Activated naive CD8-positive, alpha-beta T cell (primary cell): Measurements from ENCODE around the gene TNP1.

Experiments
- H3K27ac Mint-ChIP-seq: one replicate; pipeline ENCODE4 v1.8.0; 2021; ENCODE audit warnings: mixed read lengths
- H3K27me3 Mint-ChIP-seq: one replicate; pipeline ENCODE4 v1.8.0; 2021; ENCODE audit warnings: mixed read lengths
- H3K36me3 Mint-ChIP-seq: one replicate; pipeline ENCODE4 v1.8.0; 2021; ENCODE audit warnings: mixed read lengths
- H3K4me1 Mint-ChIP-seq: one replicate; pipeline ENCODE4 v1.8.0; 2021; ENCODE audit warnings: low read depth, mixed read lengths
- H3K4me3 Mint-ChIP-seq: one replicate; pipeline ENCODE4 v1.8.0; 2021; ENCODE audit warnings: mild to moderate bottlenecking, mixed read lengths
- H3K9me3 Mint-ChIP-seq: one replicate; pipeline ENCODE4 v1.8.0; 2021; ENCODE audit warnings: low read depth, mixed read lengths

TNP1 gene

DNA sequence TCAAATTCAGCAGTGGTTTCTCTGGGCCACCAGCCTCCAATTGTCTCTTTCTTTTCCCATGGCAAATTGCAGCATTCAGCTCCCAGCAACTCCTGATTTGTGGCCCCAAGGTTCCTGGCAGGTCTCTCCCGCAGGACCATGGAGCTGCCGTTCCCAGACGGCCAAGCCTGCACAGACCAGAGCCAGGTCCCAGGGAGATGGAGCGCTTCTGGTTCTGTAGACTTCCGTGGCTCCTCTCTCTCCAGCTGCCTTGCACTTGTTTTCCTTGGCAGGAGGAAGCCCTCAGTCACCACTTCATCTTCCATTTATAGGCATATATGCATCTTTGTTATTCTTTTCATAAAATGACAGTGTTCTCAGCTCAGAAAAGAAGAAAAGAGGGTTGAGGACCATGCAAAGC, 21.7 kb downstream of the TNP1 start:
- Mint-ChIP-seq H3K27ac (no peak overlapping the region), H3K27me3 (no peaks in the 10 kb centered on the region), H3K4me1 (no peaks in the 10 kb centered on the region), H3K4me3 (no peak overlapping the region), H3K9me3 (no peaks in the 10 kb centered on the region), H3K36me3 (no peaks in the 10 kb centered on the region)

DNA sequence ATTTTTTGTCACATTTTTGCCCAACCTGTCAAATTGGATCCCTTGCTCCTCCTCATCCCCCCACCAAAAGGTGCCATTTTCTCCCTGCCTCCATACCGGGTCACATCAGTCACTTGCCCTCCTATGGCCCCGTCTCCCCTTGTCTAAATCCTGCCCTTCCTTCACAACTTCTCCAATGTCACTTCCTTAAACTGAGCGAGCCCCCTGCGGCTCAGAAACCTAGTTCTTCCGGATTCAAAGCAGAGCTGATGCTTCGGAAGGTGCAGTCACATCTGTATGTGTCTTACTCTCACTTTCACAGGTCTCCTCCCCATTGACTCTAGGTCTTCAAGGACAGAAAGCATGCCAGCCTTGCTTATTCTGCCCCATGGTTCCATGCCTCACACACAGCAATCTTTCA, 22.1 kb downstream of the TNP1 start:
- no peaks in the 10 kb centered on the region for H3K4me1 Mint-ChIP-seq
- no peaks in the 10 kb centered on the region for H3K27me3 Mint-ChIP-seq
- no peak overlapping the region for H3K4me3 Mint-ChIP-seq
- no peaks in the 10 kb centered on the region for H3K36me3 Mint-ChIP-seq
- H3K27ac Mint-ChIP-seq, result no peak overlapping the region
- H3K9me3 Mint-ChIP-seq, result no peaks in the 10 kb centered on the region

DNA sequence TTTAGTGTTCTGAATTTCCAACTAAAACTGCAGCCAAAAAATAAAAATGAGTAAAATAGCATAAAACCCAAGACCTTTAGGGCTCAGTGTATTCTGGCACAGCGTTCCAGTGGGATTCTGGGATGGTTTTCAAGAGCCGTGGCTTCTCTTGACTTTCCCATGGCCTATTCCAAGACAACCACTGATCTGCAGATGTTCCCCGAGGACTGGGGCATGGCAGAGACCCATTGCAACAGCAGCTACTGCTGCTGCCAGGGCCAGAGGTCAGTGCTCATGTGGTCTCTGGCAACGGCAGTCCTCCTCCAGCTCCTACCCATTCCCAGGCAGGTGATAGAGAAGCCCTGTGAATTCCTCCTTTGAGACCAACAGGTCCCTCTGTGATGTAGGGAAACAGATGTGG, 26.8 kb downstream of the TNP1 start:
- no peaks in the 10 kb centered on the region for H3K36me3 Mint-ChIP-seq
- H3K27ac Mint-ChIP-seq, result no peak overlapping the region
- no peaks in the 10 kb centered on the region for H3K9me3 Mint-ChIP-seq
- no peak overlapping the region for H3K4me3 Mint-ChIP-seq
- no peaks in the 10 kb centered on the region for H3K4me1 Mint-ChIP-seq
- H3K27me3 Mint-ChIP-seq, result peaks cover 4% of the 10 kb centered on the region

DNA sequence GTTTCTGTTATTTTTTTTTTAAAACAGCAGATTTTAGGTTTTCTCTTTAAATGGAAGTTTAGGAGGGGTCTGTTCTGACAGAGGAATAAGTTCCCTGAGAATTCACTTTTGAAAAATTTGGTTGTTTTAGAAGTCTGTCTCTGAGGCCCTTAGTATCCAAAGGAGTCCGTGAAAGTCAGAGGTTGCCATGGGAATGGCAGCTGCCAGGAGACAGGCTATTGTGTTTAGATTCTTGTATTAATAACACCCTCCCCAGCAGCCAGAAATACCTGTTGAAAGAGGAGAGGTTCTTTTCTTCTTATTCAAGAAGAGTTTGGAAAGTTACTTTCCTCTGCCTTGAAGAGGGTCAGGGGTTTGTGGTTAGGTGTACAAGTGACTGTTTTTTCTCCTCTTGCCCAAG, 29.5 kb downstream of the TNP1 start:
- no peak overlapping the region for H3K4me3 Mint-ChIP-seq
- peaks cover 4% of the 10 kb centered on the region for H3K27me3 Mint-ChIP-seq
- H3K4me1 Mint-ChIP-seq, result no peaks in the 10 kb centered on the region
- no peaks in the 10 kb centered on the region for H3K36me3 Mint-ChIP-seq
- no peak overlapping the region for H3K27ac Mint-ChIP-seq
- no peaks in the 10 kb centered on the region for H3K9me3 Mint-ChIP-seq

DNA sequence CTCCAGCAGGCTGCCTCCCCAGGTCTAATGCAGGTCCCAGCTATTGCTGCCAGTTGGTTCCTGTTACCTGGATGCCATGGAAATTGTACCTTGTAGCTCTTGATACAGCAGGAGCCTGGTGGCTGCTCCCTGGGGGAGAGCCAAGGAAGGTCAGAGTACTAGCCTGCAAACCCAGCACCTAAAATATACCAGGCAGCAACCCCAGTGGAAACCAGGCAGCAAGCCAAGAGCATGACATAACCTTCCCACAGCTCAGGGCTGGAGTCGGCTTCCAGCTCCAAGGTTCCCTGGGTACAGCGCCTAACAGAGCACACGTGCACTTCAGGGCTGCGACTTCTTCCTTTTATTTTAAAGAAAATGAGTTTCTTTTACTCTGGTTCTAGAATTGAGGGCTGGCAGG, 30.3 kb downstream of the TNP1 start:
- Mint-ChIP-seq H3K27me3 (peaks cover 5% of the 10 kb centered on the region), H3K4me3 (no peak overlapping the region), H3K4me1 (no peaks in the 10 kb centered on the region), H3K9me3 (no peaks in the 10 kb centered on the region), H3K27ac (no peak overlapping the region), H3K36me3 (no peaks in the 10 kb centered on the region)

DNA sequence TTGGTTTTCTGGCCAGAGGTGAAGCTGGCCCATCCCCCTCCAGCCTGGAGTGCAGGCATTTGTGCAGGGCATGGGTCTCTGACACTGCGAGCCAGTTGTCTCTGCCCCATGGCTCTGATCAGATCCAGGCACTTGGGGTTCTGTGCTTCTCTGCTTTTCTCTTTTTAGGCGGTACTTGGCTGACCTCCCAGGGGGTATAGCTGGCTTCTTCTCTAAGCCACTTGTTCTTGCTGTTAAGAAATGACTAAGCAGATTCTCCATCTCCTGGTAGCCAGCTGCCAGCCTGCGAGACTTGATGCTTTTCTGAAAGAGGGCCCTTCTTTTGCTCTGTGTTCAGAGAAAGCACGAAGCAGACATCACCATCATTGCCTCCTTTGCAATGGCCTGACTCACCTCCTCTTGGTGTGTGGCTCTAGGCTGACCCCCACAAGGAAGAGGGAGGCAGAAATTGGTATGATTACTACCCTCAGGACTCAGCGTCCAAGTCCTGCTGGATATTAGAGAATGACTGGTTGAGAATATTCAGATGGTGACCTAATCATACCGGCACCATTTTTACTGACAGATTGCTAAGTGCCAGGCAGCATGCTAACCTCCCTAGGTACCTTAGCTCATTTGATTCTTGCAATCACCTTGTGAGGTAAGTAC, 32.7 kb downstream of the TNP1 start:
- peaks cover 5% of the 10 kb centered on the region for H3K27me3 Mint-ChIP-seq
- no peaks in the 10 kb centered on the region for H3K4me1 Mint-ChIP-seq
- no peaks in the 10 kb centered on the region for H3K9me3 Mint-ChIP-seq
- H3K4me3 Mint-ChIP-seq, result no peak overlapping the region
- no peaks in the 10 kb centered on the region for H3K36me3 Mint-ChIP-seq
- no peak overlapping the region for H3K27ac Mint-ChIP-seq

DNA sequence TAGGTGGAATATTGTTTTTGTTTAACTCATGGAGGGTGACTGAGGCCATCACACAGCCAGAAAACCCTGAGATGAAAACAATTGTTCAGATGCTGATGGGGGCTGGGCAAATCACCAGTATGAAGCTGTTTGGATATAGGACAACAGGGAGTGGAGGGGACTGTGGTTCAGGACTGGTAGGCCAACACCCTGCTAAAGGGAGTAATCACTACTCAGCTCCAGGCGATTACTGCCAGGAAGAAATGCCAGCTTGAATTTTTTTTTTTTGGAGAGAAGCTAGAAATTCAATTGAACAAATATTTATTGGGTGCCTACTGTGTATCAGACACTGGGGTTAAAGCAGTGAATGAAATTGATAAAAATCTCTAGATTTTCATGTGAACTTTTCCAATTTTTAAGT, 37.4 kb downstream of the TNP1 start:
- H3K27ac Mint-ChIP-seq, result no peak overlapping the region
- no peaks in the 10 kb centered on the region for H3K4me1 Mint-ChIP-seq
- peaks cover 3% of the 10 kb centered on the region for H3K27me3 Mint-ChIP-seq
- H3K4me3 Mint-ChIP-seq, result no peak overlapping the region
- H3K36me3 Mint-ChIP-seq, result no peaks in the 10 kb centered on the region
- no peaks in the 10 kb centered on the region for H3K9me3 Mint-ChIP-seq

DNA sequence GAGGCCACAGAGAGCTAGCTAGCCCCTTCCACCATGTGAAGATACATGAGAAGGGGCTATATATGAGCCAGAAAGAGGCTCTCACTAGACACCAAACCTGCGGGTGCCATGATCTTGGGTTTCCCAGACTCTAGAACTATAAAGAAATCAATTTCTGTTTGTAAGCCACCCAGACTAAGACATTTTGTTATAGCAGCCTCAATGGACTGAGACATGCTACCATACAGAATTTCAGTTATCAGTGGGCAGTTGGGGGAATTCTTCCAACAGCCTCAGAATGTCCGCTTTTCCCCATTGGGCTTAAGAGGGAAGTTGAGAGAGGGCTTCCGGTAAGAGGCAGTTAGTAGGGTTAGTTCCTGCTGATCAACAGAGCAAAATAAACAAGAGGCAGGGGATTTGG, 39.2 kb downstream of the TNP1 start:
- no peak overlapping the region for H3K4me3 Mint-ChIP-seq
- no peaks in the 10 kb centered on the region for H3K9me3 Mint-ChIP-seq
- peaks cover 3% of the 10 kb centered on the region for H3K27me3 Mint-ChIP-seq
- H3K27ac Mint-ChIP-seq, result no peak overlapping the region
- H3K36me3 Mint-ChIP-seq, result no peaks in the 10 kb centered on the region
- no peaks in the 10 kb centered on the region for H3K4me1 Mint-ChIP-seq

DNA sequence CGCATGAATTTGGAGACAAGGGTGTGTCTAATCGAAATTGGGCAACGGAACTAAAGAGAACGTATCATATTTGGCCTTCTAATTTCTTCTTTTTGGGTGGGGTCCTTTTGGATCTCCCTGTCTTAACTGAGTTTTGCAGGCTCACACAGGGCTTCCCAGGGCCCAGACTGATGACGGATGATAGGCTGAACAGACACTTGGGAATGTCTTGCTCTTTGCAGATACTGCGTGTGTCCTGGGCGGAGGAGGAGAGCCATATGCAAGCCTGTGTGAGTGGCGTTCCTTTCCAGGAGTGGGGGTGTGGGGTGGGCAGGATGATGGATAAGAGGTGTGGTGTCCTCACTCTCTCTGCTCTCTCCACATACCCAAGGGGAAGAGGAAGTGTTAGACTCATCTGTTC, 40.1 kb downstream of the TNP1 start:
- Mint-ChIP-seq H3K27ac (no peak overlapping the region), H3K9me3 (no peaks in the 10 kb centered on the region), H3K4me1 (no peaks in the 10 kb centered on the region), H3K36me3 (no peaks in the 10 kb centered on the region), H3K4me3 (no peak overlapping the region), H3K27me3 (peaks cover 3% of the 10 kb centered on the region)

DNA sequence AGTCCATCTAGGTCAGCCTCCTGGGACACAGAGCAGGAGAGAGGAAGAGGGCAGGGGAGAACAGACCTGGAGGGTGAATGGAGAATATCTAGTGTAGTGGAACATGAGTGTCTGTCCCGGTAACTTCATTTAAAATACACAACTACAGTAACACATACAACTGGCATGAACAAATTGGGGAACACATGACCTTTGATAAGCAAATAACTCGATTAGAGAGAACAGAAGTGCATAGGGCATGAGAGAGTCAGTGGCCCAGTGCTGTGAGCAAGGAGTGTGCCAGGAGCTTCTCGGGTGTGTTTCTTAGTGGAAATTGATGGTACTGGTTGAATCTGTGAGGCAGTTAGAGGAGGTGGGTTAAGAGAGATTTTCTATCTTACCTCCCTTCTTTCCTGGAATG, 40.8 kb downstream of the TNP1 start:
- peaks cover 1% of the 10 kb centered on the region for H3K27me3 Mint-ChIP-seq
- no peaks in the 10 kb centered on the region for H3K4me1 Mint-ChIP-seq
- H3K27ac Mint-ChIP-seq, result no peak overlapping the region
- H3K36me3 Mint-ChIP-seq, result no peaks in the 10 kb centered on the region
- no peaks in the 10 kb centered on the region for H3K9me3 Mint-ChIP-seq
- no peak overlapping the region for H3K4me3 Mint-ChIP-seq

DNA sequence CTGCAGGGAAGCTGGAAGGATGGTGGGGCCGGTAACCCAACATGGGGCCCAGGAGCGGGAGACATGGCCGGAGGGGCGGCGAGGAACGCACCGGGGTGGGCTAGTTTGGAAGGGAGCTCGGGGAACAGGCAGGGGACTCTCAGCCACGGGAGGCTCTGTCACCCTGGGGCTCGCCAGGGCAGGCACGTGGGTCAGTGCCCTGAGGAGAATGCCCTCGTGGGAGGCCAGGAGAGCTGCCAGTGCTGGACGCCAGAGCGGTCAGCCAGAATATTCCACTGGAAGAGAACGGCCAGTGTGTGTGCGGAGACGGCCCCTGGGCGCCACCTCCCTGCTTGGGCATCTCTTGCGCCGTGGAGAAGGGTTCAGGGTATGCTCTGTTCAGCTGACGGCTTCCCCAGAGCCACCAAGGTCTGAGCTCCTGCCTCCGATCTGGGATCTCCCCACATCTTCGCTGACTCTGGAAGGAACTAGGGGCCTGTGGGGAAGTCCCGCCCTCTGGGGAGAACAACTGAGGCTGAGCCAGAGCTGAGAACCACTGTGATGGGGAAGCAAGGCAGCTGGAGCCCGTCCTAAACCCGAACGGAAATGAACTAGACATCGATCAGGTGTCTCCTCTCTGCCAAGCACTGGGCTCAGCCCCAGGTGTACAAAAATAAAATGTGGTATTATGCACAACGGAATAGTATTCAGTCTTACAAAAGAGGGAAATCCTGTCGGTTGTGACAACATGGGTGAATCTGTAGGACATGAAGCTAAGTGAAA, 49.3 kb downstream of the TNP1 start:
- no peaks in the 10 kb centered on the region for H3K27me3 Mint-ChIP-seq
- H3K4me1 Mint-ChIP-seq, result no peaks in the 10 kb centered on the region
- no peaks in the 10 kb centered on the region for H3K9me3 Mint-ChIP-seq
- no peak overlapping the region for H3K4me3 Mint-ChIP-seq
- no peaks in the 10 kb centered on the region for H3K36me3 Mint-ChIP-seq
- no peak overlapping the region for H3K27ac Mint-ChIP-seq
